ENCODE measurements around the gene ACAP2.

Gene ACAP2

DNA sequence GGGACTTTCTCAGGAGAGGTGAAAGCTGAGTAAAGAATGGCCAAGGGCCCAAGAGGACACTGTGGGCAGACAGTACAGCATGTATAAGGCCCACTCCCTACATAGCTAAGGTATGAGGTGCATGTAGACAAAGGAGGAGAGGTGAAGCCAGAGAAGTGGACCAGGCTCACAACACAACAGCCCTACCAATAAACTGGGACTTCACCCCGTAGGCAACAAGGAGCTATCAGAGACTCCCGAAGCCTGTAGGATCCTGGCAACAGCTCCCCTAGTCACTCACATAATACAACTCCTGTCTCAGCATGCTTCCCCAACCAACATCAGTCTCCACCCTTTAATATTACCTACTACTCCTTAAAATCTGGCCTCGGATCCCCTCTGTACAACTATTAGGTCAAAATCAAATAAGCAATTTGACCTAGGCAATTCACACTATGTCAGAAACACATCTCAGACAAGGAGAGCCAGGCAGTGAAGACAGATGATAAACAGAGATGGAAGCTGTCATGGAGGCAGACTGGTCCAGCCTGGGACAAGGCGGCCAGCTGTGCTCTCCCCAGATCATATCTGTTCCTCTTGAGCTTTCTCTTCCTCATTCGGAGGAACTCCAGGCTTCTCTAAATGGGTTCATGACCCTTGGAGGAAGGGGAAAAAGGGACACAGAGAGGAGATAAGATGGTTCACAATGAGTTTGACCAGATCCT is 173.3 kb downstream of the ACAP2 start:
- H3K27ac ChIP-seq, result peak overlapping the region; percentile 77
- TF ChIP-seq ZFX (IDR thresholded peaks at IDR 0.05), result no peak
- TF ChIP-seq, protein P1, sequence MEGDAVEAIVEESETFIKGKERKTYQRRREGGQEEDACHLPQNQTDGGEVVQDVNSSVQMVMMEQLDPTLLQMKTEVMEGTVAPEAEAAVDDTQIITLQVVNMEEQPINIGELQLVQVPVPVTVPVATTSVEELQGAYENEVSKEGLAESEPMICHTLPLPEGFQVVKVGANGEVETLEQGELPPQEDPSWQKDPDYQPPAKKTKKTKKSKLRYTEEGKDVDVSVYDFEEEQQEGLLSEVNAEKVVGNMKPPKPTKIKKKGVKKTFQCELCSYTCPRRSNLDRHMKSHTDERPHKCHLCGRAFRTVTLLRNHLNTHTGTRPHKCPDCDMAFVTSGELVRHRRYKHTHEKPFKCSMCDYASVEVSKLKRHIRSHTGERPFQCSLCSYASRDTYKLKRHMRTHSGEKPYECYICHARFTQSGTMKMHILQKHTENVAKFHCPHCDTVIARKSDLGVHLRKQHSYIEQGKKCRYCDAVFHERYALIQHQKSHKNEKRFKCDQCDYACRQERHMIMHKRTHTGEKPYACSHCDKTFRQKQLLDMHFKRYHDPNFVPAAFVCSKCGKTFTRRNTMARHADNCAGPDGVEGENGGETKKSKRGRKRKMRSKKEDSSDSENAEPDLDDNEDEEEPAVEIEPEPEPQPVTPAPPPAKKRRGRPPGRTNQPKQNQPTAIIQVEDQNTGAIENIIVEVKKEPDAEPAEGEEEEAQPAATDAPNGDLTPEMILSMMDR (conservative IDR thresholded peaks at IDR 0.05), result no peak

DNA sequence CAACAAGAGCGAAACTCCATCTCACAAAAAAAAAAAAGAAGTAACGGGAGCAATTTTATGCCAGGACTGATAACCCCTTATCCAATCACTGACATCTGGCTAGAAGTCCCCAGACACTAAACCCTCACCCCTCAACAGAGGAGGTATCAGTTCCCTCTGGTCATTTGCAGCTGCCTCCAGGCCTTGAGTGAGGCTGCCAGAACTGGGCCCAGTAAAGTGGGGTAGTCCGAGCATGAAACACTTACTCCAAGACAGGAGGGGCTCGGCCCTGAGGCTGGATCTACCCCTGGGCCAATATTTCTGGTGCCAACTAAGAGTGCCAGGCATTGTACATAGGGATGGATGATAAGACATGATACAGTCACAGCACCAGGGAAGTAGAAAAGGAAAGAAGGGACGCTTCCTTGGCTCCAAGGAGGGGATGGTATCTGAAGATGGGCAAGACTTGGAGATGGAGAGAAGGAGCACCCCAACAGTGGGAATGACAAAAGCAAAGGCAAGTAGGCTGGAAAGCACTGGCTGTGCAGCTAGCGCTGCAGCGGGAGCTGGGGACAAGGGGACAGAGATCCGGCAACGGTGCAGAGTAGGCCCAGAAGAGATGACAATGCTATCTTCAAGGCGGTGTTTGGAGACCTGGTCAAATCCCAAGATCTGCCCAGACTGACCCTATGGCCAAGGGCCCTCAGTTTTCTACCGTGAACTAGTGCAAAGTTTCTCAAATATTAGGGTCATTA is 174.1 kb downstream of the ACAP2 start:
- TF ChIP-seq, protein P1 (conservative IDR thresholded peaks at IDR 0.05), result no peak
- no peak for TF ChIP-seq ZFX (IDR thresholded peaks at IDR 0.05)
- H3K27ac ChIP-seq, result no peak overlapping the region

DNA sequence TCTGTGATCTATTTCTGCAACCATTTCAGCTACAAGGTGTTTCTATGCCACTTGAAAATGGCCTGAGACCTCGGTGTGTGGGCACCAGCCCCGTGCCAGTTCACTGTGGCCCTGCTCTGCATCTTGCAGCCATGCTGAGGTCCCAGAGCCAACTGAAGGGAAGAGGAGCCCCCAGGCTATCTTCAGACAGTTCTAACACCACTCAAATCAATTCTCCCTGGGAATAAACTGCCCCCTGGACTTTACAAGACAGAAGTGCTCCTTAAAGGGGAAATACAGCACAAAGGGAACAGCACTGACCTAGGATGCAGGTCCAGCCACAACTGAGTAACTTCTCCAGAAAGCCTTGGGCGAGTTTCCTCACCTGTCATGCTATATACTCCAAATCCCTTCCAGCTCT is 175.7 kb downstream of the ACAP2 start:
- no peak overlapping the region for H3K27ac ChIP-seq
- TF ChIP-seq, protein P1 (conservative IDR thresholded peaks at IDR 0.05), result no peak
- TF ChIP-seq ZFX (IDR thresholded peaks at IDR 0.05), result no peak

DNA sequence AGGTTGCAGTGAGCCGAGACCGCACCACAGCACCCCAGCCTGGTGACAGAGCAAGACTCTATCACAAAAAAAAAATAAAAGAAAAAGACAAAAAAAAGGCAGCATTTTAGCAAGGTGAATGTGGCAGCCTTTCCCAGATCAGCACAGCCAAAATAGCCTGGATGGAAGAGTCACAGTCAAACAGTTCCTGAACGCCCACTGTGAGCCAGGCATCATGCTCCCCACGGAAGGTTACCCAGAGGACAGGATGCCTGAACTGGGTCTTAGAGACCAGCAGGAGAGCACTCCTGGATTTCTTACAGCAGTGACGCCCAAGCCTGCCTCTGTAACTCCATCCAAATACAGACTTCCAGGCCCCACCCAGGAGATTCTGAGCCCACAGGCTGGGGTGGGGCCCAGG is 176.4 kb downstream of the ACAP2 start:
- no peak overlapping the region for H3K27ac ChIP-seq
- TF ChIP-seq, protein P1 (conservative IDR thresholded peaks at IDR 0.05), result no peak
- TF ChIP-seq ZFX (IDR thresholded peaks at IDR 0.05), result no peak

DNA sequence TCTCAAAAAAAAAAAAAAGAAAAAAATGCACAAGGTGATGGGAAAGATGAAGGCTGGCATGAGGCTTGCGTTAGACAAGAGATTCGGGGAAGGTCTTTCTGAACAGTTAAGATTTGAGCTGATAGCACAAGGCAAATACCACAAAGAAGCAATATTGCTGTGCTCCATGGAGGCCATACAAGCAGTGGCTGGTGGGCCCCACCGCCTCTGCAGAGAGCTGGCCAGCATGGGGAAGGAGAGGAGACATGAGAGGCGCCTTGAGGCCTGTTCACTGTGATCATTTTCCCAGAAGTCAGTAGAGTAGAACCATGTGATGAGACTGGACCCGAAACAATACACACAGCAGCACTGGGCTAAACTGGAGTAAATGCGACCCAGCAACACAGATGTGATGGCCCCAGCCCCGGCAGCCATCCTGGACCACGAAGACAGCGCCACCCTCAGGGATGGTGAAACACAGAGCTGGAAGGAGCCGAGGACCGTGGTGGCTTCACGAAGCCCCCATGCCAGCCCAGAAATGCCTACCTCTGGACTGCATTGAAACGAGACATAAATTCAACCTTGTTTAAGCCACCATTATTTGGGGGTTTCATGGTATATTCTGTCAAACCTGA is 177.3 kb downstream of the ACAP2 start:
- TF ChIP-seq, protein P1 (conservative IDR thresholded peaks at IDR 0.05), result no peak
- TF ChIP-seq ZFX (IDR thresholded peaks at IDR 0.05), result no peak
- no peak overlapping the region for H3K27ac ChIP-seq

DNA sequence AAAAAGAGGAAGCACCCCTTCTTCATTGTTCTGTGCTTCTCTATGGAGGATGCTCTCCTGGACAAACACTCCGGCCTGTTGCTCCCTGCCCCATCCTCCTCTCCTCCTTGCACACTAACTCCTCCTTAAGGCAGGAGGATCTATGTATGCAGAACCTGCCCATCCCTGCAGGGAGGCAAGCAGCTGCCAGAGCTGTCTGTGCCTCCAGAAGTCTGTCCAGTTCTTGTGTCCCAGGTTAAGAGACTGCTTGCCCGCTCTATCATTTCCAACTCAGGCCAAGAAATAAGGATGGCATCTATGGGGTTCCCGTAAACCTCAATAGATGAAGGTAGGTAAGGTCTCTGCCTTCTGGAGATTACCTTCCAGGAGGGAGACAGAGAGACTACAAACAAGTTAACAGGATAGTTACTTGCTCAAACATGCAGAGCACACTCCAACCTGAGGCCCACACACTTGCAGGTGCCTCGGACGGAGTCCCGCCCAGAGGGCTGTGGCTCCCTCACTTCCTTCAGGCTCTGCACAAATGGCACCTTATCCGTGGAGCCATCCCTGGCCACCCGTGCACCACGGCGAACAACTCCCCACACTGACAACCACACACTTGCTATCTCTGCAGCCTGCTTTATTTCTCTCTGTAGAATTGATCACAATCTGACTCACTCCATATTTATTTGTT is 178.8 kb downstream of the ACAP2 start:
- TF ChIP-seq, protein P1 (conservative IDR thresholded peaks at IDR 0.05), result no peak
- no peak for TF ChIP-seq ZFX (IDR thresholded peaks at IDR 0.05)
- no peak overlapping the region for H3K27ac ChIP-seq
